PC-9 (cell line): ENCODE results near the gene SERTAD4.

ENCODE experiments used
- EZH2 ChIP-seq: fragments of 200-600 bp; sonication (generic); IDR thresholded peaks from 2 replicates; pipeline ENCODE4 v1.8.0; 2017; ENCODE audit warnings: antibody characterized with exemption, low read depth
- TF ChIP-seq, protein P1 (sequence below): fragments of 200-600 bp; sonication (generic); conservative IDR thresholded peaks from 2 replicates; pipeline ENCODE4 v1.6.1; 2017; ENCODE audit warnings: mixed run types, antibody characterized with exemption, mild to moderate bottlenecking, moderate library complexity

- TF ChIP-seq, protein P1, sequence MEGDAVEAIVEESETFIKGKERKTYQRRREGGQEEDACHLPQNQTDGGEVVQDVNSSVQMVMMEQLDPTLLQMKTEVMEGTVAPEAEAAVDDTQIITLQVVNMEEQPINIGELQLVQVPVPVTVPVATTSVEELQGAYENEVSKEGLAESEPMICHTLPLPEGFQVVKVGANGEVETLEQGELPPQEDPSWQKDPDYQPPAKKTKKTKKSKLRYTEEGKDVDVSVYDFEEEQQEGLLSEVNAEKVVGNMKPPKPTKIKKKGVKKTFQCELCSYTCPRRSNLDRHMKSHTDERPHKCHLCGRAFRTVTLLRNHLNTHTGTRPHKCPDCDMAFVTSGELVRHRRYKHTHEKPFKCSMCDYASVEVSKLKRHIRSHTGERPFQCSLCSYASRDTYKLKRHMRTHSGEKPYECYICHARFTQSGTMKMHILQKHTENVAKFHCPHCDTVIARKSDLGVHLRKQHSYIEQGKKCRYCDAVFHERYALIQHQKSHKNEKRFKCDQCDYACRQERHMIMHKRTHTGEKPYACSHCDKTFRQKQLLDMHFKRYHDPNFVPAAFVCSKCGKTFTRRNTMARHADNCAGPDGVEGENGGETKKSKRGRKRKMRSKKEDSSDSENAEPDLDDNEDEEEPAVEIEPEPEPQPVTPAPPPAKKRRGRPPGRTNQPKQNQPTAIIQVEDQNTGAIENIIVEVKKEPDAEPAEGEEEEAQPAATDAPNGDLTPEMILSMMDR: no peak
- TF ChIP-seq EZH2: no peak
Observed at GRCh38 chr1:210230149-210230695, 2.4 kb upstream of the SERTAD4 start.
